ENCODE results near the gene CTSA. TPM values are rescaled to one million over a fixed set of nuclear protein-coding genes. Genes with fewer than 3 reads are reported as not detected.

Gene CTSA
- total RNA-seq, 4 donors from 2014 or later: 79.1 to 164 (median 109) TPM

GRCh38 chr20:45897289-45897688 is 6.2 kb downstream of the CTSA start:
- no peak for TF ChIP-seq CTCF (IDR thresholded peaks at IDR 0.05; ENCODE audit: low read depth)

GRCh38 chr20:45897692-45898091 is 6.6 kb downstream of the CTSA start:
- no peak for TF ChIP-seq CTCF (IDR thresholded peaks at IDR 0.05; ENCODE audit: low read depth)

GRCh38 chr20:45898285-45898684 is 7.2 kb downstream of the CTSA start:
- no peak for TF ChIP-seq CTCF (IDR thresholded peaks at IDR 0.05; ENCODE audit: low read depth)

GRCh38 chr20:45899046-45899835 is 8.1 kb downstream of the CTSA start:
- TF ChIP-seq CTCF (IDR thresholded peaks at IDR 0.05; ENCODE audit: low read depth): no peak

GRCh38 chr20:45902199-45902701 is 11.1 kb downstream of the CTSA start:
- TF ChIP-seq CTCF (IDR thresholded peaks at IDR 0.05; ENCODE audit: low read depth): no peak

- TF ChIP-seq CTCF (IDR thresholded peaks at IDR 0.05; ENCODE audit: low read depth): no peak
Observed at GRCh38 chr20:45904583-45905504, 13.7 kb downstream of the CTSA start.
